ENCODE results near the gene NMT2. TPM values are rescaled to one million over a fixed set of nuclear protein-coding genes. Genes with fewer than 3 reads are reported as not detected.

NMT2 gene
- total and polyA plus RNA-seq, 7 donors: 3.9 to 12.9 (median 8.2) TPM

DNA sequence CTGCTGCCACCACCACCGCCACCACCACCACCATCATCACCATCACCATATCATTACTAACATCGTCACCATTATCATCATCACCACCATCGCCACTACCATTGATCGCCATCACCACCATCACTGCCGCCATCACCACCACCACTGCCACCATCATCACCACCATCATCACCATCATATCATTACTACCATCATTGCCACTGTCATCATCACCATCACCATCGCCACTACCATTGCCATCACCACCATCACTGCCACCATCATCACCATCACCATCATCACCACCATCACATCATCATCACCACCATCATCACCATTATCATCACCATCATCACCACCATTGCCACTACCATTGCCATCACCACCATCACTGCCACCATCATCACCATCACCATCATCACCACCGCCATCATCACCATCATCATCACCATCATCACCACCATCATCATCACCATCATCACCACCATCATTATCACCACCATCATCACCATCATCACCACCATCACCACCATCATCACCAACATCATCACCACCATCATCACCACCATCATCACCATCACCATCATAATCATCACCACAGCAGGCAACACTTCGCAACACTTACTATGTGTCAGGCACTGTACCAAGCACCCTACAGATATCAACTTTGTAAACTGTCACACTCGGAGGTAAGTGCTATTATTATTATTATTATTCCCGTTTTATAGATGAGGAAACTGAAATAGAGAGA, 19.3 kb downstream of the NMT2 start:
- WGBS, 3 donors: 89 to 94% (median 92%) methylated on average over 9 to 10 of the region's 10 CpGs
- Histone ChIP-seq H3K4me3 (no peak overlapping the region), H3K4me1 (no peaks in the 10 kb centered on the region), H3K27ac (no peak overlapping the region), H3K9me3 (no peaks in the 10 kb centered on the region), H3K36me3 (ENCODE audit: insufficient read depth in 1 of 2, low read depth in 1 of 2) (no peaks in the 10 kb centered on the region), H3K27me3 (ENCODE audit: insufficient read depth in 3 of 3, low read length in 2 of 3) (no peaks in the 10 kb centered on the region)
- ATAC-seq (no peak), DNase-seq (no peak)
- TF ChIP-seq, protein P1, sequence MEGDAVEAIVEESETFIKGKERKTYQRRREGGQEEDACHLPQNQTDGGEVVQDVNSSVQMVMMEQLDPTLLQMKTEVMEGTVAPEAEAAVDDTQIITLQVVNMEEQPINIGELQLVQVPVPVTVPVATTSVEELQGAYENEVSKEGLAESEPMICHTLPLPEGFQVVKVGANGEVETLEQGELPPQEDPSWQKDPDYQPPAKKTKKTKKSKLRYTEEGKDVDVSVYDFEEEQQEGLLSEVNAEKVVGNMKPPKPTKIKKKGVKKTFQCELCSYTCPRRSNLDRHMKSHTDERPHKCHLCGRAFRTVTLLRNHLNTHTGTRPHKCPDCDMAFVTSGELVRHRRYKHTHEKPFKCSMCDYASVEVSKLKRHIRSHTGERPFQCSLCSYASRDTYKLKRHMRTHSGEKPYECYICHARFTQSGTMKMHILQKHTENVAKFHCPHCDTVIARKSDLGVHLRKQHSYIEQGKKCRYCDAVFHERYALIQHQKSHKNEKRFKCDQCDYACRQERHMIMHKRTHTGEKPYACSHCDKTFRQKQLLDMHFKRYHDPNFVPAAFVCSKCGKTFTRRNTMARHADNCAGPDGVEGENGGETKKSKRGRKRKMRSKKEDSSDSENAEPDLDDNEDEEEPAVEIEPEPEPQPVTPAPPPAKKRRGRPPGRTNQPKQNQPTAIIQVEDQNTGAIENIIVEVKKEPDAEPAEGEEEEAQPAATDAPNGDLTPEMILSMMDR (IDR thresholded peaks at IDR 0.05): no peak
- intact Hi-C loops (cut with DNase I): no loop called here

GRCh38 chr10:15147594-15148392, 20.7 kb downstream of the NMT2 start:
- H3K4me1 ChIP-seq: no peaks in the 10 kb centered on the region
- DNase-seq: no peak
- no peaks in the 10 kb centered on the region for H3K27me3 ChIP-seq (ENCODE audit: insufficient read depth in 3 of 3, low read length in 2 of 3)
- no peak overlapping the region for H3K27ac ChIP-seq
- H3K9me3 ChIP-seq: no peaks in the 10 kb centered on the region
- WGBS, 3 donors: 83 to 93% (median 86%) methylated on average over 4 of the region's 4 CpGs
- no peaks in the 10 kb centered on the region for H3K36me3 ChIP-seq (ENCODE audit: insufficient read depth in 1 of 2, low read depth in 1 of 2)
- TF ChIP-seq, protein P1 (IDR thresholded peaks at IDR 0.05): no peak
- intact Hi-C loops (cut with DNase I): no loop called here
- ATAC-seq: no peak
- no peak overlapping the region for H3K4me3 ChIP-seq

GRCh38 chr10:15146366-15146765, 22.1 kb downstream of the NMT2 start:
- 68 to 73% (median 72%) methylated on average over 7 of the region's 7 CpGs for WGBS, 3 donors
- Histone ChIP-seq H3K9me3 (no peaks in the 10 kb centered on the region), H3K36me3 (ENCODE audit: insufficient read depth in 1 of 2, low read depth in 1 of 2) (peaks cover 0 to under 1% of the 10 kb centered on the region in 2 donors), H3K4me1 (no peaks in the 10 kb centered on the region), H3K27ac (no peak overlapping the region), H3K4me3 (no peak overlapping the region), H3K27me3 (ENCODE audit: insufficient read depth in 3 of 3, low read length in 2 of 3) (no peaks in the 10 kb centered on the region)
- no peak for ATAC-seq
- no peak for DNase-seq
- intact Hi-C loops (cut with DNase I): no loop called here
- TF ChIP-seq, protein P1 (IDR thresholded peaks at IDR 0.05): no peak

DNA sequence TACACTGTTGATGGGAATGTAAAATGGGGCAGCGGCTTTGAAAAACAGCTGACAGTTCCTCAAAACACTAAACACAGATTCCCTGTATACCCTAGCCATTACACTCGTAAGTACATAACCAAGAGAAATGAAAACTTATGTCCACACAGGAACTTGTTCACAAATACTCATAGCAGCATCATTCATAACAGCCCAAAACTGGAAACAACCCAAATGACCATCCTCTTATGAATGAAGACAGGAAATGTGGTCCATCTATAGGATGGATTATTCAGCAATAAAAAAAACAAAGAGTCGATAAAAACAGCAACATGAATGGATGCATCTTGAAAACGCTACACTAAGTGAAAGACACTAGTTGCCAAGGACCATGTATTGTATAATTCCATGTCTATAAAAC, 23.7 kb downstream of the NMT2 start:
- Histone ChIP-seq H3K4me3 (no peak overlapping the region), H3K27ac (no peak overlapping the region), H3K36me3 (ENCODE audit: insufficient read depth in 1 of 2, low read depth in 1 of 2) (peaks cover 0 to 16% of the 10 kb centered on the region in 2 donors), H3K27me3 (ENCODE audit: insufficient read depth in 3 of 3, low read length in 2 of 3) (no peaks in the 10 kb centered on the region), H3K4me1 (no peaks in the 10 kb centered on the region), H3K9me3 (no peaks in the 10 kb centered on the region)
- no peak for ATAC-seq
- TF ChIP-seq, protein P1 (IDR thresholded peaks at IDR 0.05): no peak
- 73 to 89% (median 87%) methylated on average over 4 of the region's 4 CpGs for WGBS, 3 donors
- DNase-seq: no peak
- intact Hi-C loops (cut with DNase I): no loop called here

Measured in psoas muscle (tissue), 8 donors.